HG02571 (cell line): ENCODE measurements around the gene SNX17.

Experiments used
- ATAC-seq: cut with Tn5 transposase; IDR thresholded peaks from one replicate; pipeline ENCODE4 v1.9.1; 2021; ENCODE audit warnings: mild to moderate bottlenecking, moderate library complexity; ENCODE audit not compliant: unreplicated experiment

SNX17 gene

GRCh38 chr2:27362678-27363420 lies 7.6 kb upstream of the SNX17 start:
- no peak for ATAC-seq

GRCh38 chr2:27363933-27364332 lies 6.5 kb upstream of the SNX17 start:
- no peak for ATAC-seq

DNA sequence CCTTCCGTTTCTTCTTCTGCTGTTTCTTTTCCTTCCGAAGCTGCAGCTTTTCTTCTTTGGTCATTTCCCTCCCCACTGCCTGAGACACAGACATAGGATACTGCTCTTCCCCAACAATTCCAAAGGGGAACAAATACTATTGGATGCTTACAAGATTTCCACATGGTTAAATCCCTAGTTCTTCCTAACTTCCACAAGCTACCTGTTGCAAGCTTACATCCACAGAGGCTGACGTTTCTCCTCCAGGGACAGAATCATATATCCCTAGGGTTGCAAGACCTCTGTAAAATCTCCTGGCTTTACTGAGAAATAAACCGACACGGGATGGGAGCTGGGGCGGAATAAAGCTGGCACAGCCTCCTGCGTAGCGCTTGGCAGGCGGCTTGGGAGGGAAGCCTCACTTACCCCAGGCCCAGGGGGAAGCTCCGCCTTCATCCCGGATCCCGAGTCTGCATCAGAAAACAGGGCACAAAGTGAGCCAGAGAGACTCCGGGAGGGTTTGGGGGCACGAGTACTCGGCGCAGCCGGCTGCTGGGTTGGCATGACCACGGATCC lies 868 bp upstream of the SNX17 start:
- peak; percentile 11 for ATAC-seq

GRCh38 chr2:27370816-27371620 lies 602 bp downstream of the SNX17 start:
- peak; percentile 22 for ATAC-seq

DNA sequence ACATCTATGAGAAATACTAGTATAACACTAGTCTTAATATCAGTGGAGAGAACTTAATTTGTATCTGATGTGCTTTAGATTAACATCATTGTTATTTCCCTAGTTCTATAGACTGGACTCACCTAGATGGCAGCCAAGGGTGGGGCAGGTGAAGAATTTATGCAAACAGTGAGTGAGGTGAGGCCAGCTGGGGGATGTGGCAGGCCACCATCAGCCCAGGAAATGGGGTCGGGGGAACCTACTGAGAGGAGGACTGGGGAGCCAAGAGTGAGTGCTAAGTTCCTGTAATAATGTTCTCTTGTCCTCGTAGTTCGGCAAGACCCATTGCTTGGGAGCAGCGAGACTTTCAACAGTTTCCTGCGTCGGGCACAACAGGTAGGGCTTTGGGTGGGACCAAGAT lies 2.5 kb downstream of the SNX17 start:
- ATAC-seq = no peak

DNA sequence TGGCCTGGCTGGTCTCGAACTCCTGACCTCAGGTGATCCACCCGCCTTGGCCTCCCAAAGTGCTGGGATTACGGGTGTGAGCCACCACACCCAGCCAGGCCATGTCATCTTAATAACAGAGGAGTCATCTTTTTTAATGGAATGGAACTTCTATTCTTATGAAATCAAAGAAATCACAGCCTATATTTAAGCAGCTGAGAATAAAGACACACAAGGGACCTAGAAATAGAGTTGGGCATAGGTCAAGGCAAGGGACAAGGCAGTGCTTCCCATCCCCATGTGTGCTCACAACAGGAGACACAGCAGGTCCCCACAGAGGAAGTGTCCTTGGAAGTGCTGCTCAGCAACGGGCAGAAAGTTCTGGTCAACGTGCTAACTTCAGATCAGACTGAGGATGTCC lies 3.2 kb downstream of the SNX17 start:
- ATAC-seq = no peak

- ATAC-seq = no peak
Observed at GRCh38 chr2:27375513-27376099, 5.2 kb downstream of the SNX17 start.

- ATAC-seq = no peak
Observed at GRCh38 chr2:27376151-27376865, 5.9 kb downstream of the SNX17 start.

- ATAC-seq = no peak
Observed at GRCh38 chr2:27376866-27377617, 6.6 kb downstream of the SNX17 start.

- no peak for ATAC-seq
Observed at GRCh38 chr2:27377618-27378095, 7.2 kb downstream of the SNX17 start.

DNA sequence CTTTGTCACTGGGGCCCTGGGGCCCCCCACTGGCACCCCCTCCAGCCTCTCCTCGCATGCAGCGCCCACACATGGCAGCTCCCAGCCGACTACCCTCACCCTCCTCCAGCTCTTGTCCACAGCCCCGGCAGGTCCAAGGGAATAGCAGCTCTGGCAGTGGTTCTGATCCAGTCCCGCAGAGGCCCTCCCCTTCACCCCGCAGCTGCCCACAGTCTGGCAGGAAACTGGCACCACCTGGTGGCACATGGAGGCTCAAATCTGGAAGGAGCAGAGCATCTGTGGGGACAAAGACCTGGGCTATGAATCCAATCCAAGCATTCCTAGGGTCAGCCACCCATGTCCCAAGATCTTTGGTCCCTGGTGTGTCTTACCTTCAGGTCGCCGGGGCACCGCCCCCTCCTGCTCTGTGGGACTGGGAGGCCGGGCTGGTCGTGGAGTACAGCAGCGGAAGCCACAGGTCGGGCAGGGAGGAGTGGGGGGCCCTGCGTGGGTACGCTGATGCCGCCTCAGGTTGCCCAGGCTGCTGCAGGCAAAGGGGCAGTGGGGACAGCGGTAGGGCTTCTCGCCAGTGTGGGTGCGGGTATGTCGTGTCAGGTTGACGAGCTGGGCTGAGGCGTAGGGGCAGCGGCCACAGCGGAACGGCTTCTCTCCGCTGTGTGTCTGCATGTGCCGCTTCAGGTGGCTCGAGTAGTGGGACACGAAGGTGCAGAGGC lies 7.8 kb downstream of the SNX17 start:
- ATAC-seq = no peak

DNA sequence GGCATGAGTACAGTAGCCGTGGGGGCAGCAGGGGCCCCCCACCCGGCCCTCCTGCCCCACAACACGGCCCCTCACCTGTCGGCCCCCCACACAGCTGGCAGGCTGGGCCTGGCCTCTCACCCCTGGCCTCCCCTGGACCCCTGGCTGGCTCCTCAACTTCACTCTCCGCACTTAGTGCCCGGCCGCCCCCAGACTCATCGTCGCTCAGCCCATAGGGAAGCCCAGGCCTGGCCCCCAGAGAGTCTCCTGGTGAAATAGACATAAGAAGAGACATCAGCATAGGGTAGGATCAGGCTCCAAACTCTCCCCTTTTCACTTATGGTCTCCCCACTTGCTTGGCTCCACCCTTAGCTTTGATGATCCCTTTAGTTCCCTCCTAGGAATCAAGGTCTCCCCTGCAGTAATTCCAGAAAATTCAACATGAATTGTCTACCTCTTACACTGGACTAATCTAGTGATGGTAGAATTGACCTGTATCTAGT lies 8.4 kb downstream of the SNX17 start:
- ATAC-seq = no peak

GRCh38 chr2:27379383-27379835 lies 9.0 kb downstream of the SNX17 start:
- ATAC-seq = no peak

DNA sequence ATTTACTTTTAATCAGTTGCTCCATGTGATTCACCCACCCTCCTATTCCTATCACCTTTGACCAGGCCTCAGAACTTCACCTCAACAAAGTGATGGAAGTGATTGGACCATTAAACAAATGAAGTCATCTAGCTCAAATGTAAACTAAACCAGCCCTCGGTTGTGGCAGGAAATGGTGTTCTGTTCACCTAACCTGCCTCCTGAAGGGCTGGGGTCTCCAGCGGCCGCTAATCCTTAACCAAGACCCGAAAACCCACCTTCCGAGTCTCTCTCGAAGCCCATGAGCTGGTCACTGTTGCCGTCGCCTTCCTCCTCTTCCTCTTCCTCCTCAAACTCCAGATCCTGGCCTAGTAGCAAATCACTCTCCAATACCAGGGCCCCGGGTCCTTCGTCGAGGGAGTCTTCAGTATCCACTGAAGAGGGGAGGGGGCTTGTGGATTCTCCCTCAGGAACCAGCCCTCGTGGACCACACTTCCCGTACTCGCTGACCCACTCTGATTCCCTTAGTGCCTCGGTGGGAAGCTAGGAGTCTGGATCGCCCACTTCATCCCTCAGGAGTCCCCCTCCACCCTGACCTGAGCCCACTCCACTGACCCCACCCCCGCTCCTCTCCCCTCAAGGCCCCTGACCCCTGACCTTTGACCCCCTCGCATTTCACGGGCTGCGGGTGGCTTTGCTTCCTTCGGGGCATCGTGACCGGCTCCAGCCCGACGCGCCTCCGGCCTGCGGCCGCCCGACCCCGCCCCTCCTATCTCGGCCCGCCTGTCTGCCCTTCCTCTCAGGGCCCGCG lies 9.6 kb downstream of the SNX17 start:
- peak; percentile 27 for ATAC-seq

GRCh38 chr2:27380626-27381545 lies 10.5 kb downstream of the SNX17 start, which contains the start of gene ZNF513:
Gene ZNF513 (minus strand): TSS chr2:27380734. CDS start chr2:27380526, 208 bp downstream.
- peak; percentile 85 for ATAC-seq

DNA sequence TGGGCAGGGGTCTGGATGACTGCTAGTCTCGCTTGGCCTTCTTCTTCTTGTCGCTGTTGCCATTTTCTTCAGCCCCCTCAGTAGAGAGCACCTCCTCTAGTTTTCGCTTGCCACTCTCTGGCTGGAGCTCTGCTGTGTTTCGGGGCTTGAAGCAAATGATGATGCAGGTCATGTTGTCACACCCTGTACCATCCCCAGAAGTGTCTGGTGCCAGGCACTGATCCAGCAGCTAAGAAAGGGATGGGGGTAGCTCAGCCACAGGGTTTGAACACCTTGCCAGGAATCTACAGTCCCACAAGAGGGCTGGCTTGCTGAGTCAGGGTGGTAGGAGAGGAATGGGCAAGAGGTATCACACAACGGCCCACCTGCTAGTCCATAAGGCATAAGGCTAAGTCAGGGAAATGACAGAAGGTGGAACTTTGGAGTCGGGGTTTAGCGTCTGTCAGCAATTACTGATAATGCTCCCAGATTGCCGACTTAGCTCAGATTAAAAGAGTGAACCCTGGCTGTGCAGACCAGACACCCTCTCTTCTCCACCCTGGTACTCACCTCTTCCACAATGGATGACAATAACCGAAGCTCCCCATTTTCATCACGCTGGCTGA lies 11.3 kb downstream of the SNX17 start:
- ATAC-seq = no peak
